Cardiac fibroblast (primary cell): ENCODE results near the gene RWDD1.

Source experiments
- DNase-seq, 2 donors: peaks; one replicate each; pipeline versions ENCODE4 v3.0.0 to v3.0.0-alpha.2; 2010; ENCODE audit warnings: low read depth in 2 of 2
- H3K4me3 ChIP-seq, 2 donors: replicated peaks in 1 of 2; 1 replicate in 1 of 2; 2 replicates in 1 of 2; pipeline ENCODE4 v1.5.1; 2011; ENCODE audit warnings: low read depth in 2 of 2, low read length in 2 of 2, mild to moderate bottlenecking in 2 of 2, moderate library complexity in 1 of 2
- TF ChIP-seq, protein P1 (sequence below): IDR thresholded peaks from one replicate; pipeline ENCODE4 v1.5.1; 2011; ENCODE audit warnings: low read depth, mild to moderate bottlenecking, low read length, inconsistent platforms

Gene RWDD1

DNA sequence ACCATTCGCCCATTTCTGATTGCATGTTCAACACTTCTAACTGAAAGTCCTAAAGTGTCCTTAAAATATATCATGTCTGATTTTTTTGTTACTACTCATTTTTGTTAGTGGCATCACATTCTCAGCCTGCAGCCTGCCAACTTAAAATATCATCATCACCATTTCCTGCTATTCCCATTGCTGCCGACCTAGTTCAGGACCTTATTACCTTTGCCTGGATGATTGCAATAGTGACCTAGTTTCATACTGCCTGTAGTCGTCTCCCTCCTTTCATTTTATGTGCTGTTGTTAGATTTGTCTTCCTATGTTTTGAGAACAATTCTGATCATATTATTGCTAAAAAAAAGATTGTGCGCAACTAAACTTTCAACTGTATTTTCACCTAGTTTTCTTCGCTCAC, 6.2 kb downstream of the RWDD1 start:
- TF ChIP-seq, protein P1, sequence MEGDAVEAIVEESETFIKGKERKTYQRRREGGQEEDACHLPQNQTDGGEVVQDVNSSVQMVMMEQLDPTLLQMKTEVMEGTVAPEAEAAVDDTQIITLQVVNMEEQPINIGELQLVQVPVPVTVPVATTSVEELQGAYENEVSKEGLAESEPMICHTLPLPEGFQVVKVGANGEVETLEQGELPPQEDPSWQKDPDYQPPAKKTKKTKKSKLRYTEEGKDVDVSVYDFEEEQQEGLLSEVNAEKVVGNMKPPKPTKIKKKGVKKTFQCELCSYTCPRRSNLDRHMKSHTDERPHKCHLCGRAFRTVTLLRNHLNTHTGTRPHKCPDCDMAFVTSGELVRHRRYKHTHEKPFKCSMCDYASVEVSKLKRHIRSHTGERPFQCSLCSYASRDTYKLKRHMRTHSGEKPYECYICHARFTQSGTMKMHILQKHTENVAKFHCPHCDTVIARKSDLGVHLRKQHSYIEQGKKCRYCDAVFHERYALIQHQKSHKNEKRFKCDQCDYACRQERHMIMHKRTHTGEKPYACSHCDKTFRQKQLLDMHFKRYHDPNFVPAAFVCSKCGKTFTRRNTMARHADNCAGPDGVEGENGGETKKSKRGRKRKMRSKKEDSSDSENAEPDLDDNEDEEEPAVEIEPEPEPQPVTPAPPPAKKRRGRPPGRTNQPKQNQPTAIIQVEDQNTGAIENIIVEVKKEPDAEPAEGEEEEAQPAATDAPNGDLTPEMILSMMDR: no peak
- H3K4me3 ChIP-seq: no peak overlapping the region
- DNase-seq: no peak

DNA sequence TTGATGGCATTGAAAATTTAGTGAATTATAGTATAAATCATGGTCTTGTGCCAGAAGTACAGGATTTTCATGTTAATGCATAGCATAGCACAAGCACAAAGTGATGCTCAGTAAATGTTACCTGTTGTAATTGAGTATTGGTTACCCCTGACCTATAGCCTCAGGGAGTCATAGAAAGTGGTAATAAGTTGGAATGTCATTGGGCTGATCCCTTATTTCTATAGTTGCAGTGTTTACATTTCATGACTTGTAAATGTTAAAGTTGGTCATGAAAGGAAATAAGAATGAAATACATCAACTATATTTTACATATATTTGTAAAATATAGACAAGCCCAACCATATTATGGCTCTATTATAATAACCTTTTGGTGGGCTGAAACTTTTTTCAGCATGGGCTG, 7.0 kb downstream of the RWDD1 start:
- H3K4me3 ChIP-seq: no peak overlapping the region
- no peak for DNase-seq
- TF ChIP-seq, protein P1: no peak

DNA sequence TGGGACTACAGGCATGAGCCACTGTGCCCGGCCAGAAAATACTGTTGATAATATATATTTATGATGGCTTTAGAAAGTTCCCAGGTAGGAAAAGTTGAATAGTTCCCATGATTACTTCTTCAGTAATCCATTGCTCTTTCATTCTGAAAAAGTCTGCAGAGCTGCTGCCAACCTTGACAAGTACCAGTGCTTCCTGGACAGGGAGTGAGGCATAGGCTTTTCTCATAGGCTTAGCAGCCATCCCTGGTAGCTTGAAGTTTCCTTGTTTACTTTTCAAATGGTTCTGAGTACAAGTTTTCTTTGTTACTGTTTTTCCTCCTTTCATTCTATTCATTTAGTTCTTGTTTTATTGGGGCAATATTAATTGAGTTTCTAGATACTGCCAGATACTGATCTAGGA, 7.8 kb downstream of the RWDD1 start:
- no peak overlapping the region for H3K4me3 ChIP-seq
- TF ChIP-seq, protein P1: no peak
- DNase-seq: peak in 1 of 2 donors; percentile 31

DNA sequence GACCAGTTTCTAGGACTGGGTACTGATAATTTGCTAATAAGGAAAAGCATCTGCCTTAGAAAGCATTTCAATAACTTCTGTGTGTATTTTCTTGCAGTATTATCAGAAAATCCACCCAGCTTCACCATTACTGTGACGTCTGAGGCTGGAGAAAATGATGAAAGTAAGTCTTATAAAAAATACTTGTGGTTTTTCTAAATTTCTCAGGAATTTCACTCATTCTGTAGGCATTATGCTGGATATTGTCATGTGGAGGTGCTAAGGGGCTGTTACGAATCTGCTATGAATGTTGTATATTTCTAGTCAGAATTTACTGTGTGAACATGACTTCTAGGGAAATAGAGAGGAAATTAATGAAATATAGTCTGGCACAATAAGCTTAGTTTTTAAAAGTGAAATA, 8.9 kb downstream of the RWDD1 start:
- TF ChIP-seq, protein P1: no peak
- no peak overlapping the region for H3K4me3 ChIP-seq
- peak; percentile 54 to 56 for DNase-seq

DNA sequence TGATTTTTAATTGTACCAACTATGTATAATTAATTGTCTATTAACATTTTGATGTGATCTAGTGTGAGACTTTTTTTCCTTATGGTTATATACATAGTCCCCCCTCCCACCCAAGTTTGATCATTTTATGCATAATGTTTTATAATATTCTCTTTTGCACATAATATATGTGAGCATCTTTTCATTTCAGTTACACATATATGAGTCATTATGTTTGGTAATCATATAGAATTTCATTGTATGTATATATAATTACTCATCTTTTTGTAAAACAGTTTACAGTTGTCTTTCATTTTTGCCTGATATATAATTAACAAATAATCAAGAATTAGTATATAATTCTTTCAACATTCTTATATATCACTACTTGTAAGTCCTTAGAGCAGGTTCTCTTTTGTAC, 15.0 kb downstream of the RWDD1 start:
- TF ChIP-seq, protein P1: no peak
- H3K4me3 ChIP-seq: no peak overlapping the region
- no peak for DNase-seq

DNA sequence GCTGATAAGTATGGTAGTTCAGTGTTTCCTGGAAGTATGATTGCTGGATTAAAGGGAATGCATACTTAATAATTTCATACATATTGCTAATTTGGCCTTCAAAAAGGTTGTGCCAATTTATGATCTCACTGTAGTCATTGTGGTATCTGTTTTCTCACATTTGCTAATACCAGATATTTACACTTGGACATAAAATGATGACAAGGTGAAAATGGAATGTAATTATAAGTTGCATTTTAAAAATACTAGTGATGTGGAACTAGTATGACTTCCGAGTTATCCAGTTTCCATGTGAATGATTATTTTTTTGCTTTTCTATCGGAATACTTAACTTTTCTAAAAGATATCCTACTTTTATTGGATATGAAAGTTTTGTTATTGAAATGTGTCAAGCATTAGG, 15.4 kb downstream of the RWDD1 start:
- TF ChIP-seq, protein P1: no peak
- no peak for DNase-seq
- H3K4me3 ChIP-seq: no peak overlapping the region

DNA sequence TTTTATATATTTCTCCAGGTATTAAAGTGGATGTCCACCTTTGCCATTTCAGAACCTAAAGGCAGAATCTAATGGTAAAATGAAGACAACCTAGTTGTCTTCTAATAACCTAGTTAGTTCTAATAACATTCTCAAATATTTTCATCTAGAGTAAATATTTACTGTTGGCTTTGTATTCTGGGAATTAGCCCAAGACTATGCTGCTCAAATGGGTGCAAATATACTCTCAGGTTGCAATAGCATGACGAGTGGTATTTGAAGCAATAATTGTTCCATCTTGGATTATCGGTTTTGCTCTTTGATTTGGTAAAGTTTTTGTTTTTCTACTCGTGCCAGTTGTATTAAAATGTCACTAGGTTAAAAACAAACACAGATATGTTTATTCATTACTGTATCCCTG, 23.9 kb downstream of the RWDD1 start:
- no peak for DNase-seq

More for the DNA sequence above, 23.9 kb downstream of the RWDD1 start:
- no peak overlapping the region for H3K4me3 ChIP-seq
- TF ChIP-seq, protein P1: no peak
